GM12801 (cell line): ENCODE results near the gene SEMA3F.

ENCODE experiments used
- TF ChIP-seq, protein P1 (sequence below): IDR thresholded peaks from one replicate; pipeline ENCODE4 v1.5.1; 2011; ENCODE audit warnings: control low read depth; ENCODE audit not compliant: insufficient read length; ENCODE audit errors: extremely low read depth

SEMA3F gene

DNA sequence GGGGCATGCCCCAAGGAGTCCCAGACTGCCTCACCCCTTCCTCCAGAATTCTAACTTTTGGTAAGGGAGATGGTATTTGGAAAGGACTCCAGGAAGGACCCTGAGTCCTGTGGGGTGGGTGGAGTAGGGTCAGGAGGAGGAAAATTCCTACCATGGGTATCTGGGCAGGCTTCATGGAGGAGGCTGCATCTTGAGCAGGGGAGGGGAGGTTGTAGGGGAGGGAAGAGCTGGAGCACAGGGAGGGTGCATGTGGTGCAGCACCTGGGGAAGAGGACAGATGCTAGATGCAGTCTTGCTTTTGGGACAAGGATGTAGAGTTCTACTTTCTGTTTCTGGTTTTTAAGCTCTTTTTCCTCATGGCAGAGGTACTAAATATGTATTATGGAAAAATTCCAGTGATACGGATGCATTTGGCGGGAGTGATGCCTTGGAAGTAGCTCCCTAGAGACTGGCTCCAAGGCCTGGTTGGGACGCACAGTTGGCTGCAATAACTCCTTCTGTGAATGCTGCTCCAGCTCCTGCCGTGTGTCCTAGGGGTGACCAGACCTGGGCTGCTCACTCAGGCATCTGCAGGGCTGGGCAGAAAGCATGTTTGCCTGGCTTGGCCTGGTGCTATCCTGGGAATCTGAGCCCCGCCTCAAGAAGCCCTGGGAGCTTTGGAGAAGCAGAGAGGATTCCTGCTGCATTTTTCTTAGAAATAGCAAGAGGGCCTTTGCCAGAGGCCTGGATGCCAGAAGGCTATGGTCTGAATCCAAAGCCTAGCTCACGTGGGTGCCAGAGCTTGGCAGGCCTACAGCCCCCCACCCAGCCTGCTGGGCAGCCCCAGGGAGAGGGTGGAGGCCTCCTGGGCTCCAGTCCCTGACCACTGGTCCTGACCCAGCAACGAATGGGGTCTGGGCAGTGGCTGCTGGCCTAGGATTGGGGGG, 10.1 kb downstream of the SEMA3F start:
- TF ChIP-seq, protein P1, sequence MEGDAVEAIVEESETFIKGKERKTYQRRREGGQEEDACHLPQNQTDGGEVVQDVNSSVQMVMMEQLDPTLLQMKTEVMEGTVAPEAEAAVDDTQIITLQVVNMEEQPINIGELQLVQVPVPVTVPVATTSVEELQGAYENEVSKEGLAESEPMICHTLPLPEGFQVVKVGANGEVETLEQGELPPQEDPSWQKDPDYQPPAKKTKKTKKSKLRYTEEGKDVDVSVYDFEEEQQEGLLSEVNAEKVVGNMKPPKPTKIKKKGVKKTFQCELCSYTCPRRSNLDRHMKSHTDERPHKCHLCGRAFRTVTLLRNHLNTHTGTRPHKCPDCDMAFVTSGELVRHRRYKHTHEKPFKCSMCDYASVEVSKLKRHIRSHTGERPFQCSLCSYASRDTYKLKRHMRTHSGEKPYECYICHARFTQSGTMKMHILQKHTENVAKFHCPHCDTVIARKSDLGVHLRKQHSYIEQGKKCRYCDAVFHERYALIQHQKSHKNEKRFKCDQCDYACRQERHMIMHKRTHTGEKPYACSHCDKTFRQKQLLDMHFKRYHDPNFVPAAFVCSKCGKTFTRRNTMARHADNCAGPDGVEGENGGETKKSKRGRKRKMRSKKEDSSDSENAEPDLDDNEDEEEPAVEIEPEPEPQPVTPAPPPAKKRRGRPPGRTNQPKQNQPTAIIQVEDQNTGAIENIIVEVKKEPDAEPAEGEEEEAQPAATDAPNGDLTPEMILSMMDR: no peak

DNA sequence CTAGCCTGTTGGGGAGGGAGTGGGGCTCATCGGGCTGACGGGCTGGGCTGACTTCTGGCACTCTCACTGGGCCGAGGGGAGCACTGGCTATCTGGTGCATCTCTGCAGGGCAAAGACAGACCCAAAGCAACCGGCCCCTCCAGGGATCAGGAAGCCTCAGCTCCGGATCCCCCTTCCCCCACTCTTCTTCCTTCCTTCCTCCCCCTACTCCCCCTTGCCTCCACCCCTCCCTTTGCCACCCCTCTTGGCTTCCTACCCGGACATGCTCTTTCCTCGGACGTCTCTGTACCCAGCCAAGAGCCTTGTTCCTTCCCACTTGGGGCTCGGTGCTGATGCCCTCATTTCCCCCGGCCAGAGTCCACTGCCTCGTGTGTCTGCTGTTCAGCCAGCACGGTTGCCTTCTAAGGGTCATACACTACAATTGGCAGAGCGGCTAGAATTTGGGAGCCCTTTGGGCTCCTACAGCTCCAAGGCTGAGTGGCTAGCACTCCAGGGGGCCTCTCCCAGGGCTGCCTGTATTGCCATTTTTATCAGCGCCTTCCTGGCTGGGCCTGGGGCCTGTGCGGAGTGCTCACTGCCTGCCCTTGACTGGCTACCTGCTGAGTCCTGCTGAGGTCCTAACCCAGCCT, 10.9 kb downstream of the SEMA3F start:
- TF ChIP-seq, protein P1: no peak

DNA sequence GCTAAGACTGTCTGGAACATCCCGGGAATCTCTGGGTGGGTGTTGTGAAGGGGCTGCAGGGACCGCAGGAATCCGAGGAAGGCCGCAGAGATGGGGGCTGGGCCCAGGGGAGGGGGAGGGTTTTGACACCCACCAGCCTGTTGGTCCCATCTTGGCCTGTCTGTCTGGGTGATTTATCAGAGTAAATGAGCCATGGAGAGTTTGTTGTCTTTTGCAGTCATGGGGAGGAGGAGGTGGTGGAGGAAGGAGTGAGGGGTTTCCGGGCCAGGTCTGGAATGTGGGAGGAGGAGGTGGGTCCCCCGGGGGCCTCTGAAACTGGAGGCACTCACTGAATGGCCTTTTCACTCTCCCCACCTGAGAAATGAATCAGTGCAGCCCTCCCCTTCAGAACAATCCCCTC, 11.5 kb downstream of the SEMA3F start:
- TF ChIP-seq, protein P1: no peak

DNA sequence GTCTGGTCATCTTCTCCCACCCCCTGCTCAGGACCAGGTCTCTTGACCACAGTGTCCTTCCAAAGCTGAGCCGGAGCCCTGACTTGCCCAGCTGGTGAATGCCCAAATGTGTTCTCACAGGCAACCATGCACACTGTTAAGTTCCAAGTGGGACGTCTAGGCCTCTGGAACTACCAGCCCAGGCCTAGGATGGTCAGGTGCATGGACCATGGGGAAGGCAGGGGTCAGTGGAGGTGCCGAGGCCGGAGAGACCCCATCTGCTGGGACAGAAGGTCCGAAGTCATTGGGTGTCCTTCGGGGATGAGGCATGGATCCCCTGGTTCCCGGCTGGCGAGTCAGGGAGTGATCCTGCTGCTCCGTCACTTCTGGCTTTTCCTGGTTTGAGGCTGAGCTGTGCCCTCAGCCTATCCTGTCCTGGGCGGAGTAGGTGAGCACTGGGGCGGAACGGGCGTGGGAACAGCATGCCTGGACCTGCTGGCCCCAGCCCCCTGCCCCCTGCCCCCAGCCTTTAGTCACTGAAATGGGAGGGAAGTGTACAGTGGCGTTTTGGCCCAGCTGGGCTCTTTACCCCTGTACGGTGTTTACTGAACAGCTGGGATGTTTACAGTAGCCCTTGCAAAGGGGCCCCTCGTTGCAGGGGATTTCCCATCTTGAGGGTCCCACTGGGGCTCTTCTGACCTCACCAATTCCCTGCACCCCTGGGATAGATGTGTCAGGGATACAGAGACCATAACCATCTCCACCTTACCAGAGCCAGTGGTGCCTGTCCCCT, 12.1 kb downstream of the SEMA3F start:
- TF ChIP-seq, protein P1: no peak

DNA sequence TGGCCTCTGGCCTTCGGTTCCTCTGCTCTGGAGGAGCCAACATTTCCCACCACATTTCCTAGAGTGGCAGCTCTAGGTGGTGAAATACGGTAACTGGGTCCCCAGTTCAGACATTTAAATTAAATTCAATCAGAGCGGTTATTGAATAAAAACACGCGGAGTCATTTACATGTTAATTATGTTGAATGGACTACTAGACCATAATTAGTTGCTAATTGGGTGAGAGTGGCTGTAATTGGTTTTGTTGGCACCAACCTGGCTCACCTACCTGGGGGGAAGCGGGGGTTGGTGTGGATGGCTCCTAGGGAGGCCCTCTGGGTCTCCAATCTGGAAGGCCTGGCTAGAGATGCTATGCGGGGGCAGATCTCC, 12.7 kb downstream of the SEMA3F start:
- TF ChIP-seq, protein P1: no peak

DNA sequence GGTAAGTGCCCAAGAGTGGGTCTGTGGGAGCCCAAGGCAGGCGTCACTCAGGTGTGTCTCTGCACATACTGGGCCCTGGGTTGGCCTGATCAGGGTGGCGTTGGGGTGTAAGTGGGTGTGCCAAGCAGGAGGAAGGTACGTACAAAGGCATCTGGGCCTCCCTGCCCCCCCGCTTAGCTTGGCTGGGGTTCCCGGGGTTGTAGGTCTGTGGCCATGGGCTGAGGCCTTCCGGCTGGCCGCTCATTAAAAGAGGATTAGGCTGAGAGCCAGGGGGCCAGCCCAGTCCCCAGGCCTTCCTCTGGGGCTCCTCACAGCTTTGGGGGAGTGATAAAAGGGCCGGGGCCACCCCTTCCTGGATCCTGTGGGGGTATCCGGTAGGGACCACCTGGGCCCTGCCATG, 13.3 kb downstream of the SEMA3F start:
- TF ChIP-seq, protein P1: no peak

GRCh38 chr3:50168791-50169190, 13.7 kb downstream of the SEMA3F start:
- TF ChIP-seq, protein P1: no peak
